ENCODE measurements around the gene RANGAP1. TPM values are rescaled to one million over a fixed set of nuclear protein-coding genes. Genes with fewer than 3 reads are reported as not detected.

The RANGAP1 gene
- total and polyA plus RNA-seq, 2 of the 13 experiments (the other 11 are each of a cell fraction or from before 2014, with no cell fraction given) = 51.8 to 83.9 TPM

GRCh38 chr22:41204992-41205900 lies 80.7 kb downstream of the RANGAP1 start, which contains the start of gene L3MBTL2 (continued):
- TF ChIP-seq ARID5B (CRISPR knock-in tag; IDR thresholded peaks at IDR 0.05) (no peak), ZNF451 (CRISPR knock-in tag; IDR thresholded peaks at IDR 0.05) (no peak), ZNF350 (CRISPR knock-in tag; IDR thresholded peaks at IDR 0.05; ENCODE audit: borderline replicate concordance, low read depth) (peak; percentile 69; the same call in 1 of the 2 replicates), DPF2 (CRISPR knock-in tag; IDR thresholded peaks at IDR 0.05; ENCODE audit: borderline replicate concordance, low read depth) (no peak), GTF2F1 (IDR thresholded peaks at IDR 0.05; ENCODE audit: low read length) (no peak), ZFP91 (CRISPR knock-in tag; IDR thresholded peaks at IDR 0.05; ENCODE audit: borderline replicate concordance) (peak; percentile 85; the same call in 1 of the 2 replicates), ZNF260 (CRISPR knock-in tag; IDR thresholded peaks at IDR 0.05; ENCODE audit: borderline replicate concordance, low read depth) (no peak), E2F5 (CRISPR knock-in tag; conservative IDR thresholded peaks at IDR 0.05) (peak; percentile 75), STAG1 (CRISPR knock-in tag; IDR thresholded peaks at IDR 0.05) (no peak), ZNF138 (CRISPR knock-in tag; IDR thresholded peaks at IDR 0.05; ENCODE audit: low read depth) (no peak), TFDP1 (CRISPR knock-in tag; IDR thresholded peaks at IDR 0.05; ENCODE audit: borderline replicate concordance) (peak; percentile 97), BORCS8-MEF2B (CRISPR knock-in tag; IDR thresholded peaks at IDR 0.05) (peak; percentile 77), ZBTB2 (CRISPR knock-in tag; IDR thresholded peaks at IDR 0.05; ENCODE audit: low read depth) (no peak), MZF1 (CRISPR knock-in tag; IDR thresholded peaks at IDR 0.05; ENCODE audit: borderline replicate concordance) (no peak), AGO2 (optimal IDR thresholded peaks at IDR 0.05; ENCODE audit: low read depth, low read length) (no peak), ERF (CRISPR knock-in tag; IDR thresholded peaks at IDR 0.05) (peak; percentile 54; the same call in 1 of the 2 replicates), ATF2 (CRISPR knock-in tag; IDR thresholded peaks at IDR 0.05) (no peak)
